K562 (cell line): Measurements from ENCODE around the gene CENPT. TPM values are rescaled to one million over a fixed set of nuclear protein-coding genes. Genes with fewer than 3 reads are reported as not detected.

Source experiments
- AFF4 ChIP-seq: sonication (generic); formaldehyde crosslinking; IDR thresholded peaks from 2 replicates; pipeline ENCODE4 v1.8.0; 2023; ENCODE audit warnings: mild to moderate bottlenecking, missing genetic modification reagents
- ATF4 ChIP-seq: fragments of 450-650 bp; formaldehyde crosslinking; IDR thresholded peaks from 2 replicates; pipeline ENCODE4 v1.4.0; 2022; ENCODE audit warnings: mild to moderate bottlenecking, moderate library complexity
- DIDO1 ChIP-seq: fragments of 450-650 bp; IDR thresholded peaks from 2 replicates; pipeline ENCODE4 v1.6.1; 2016; ENCODE audit warnings: low read depth, missing biosample characterization, missing genetic modification characterization
- EGR1 ChIP-seq: fragments of 450-650 bp; conservative IDR thresholded peaks from 2 replicates; pipeline ENCODE4 v1.6.1; 2017; ENCODE audit warnings: mild to moderate bottlenecking
- ETV5 ChIP-seq: sonication (generic); formaldehyde crosslinking; IDR thresholded peaks from 2 replicates; pipeline ENCODE4 v1.4.0; 2020; ENCODE audit warnings: low read depth, mild to moderate bottlenecking, missing genetic modification reagents
- GTF2A2 ChIP-seq: IDR thresholded peaks from 2 replicates; pipeline ENCODE4 v1.6.1; 2016; ENCODE audit warnings: mild to moderate bottlenecking, missing genetic modification characterization, missing compliant biosample characterization
- ILK ChIP-seq: fragments of 450-650 bp; IDR thresholded peaks from 2 replicates; pipeline ENCODE4 v1.6.1; 2016; ENCODE audit warnings: missing genetic modification characterization, low read depth, mild to moderate bottlenecking, missing compliant biosample characterization, moderate library complexity, borderline replicate concordance
- NCOA4 ChIP-seq: fragments of 450-650 bp; IDR thresholded peaks from 2 replicates; pipeline ENCODE4 v1.6.1; 2018; ENCODE audit warnings: mild to moderate bottlenecking; ENCODE audit not compliant: partially characterized antibody
- NCOA6 ChIP-seq: fragments of 450-650 bp; IDR thresholded peaks from 2 replicates; pipeline ENCODE4 v1.6.1; 2017; ENCODE audit warnings: mild to moderate bottlenecking
- SIN3A ChIP-seq, 2 experiments: fragments of 150-350 bp in 1 of 2; IDR thresholded peaks; 2 replicates each; pipeline ENCODE4 v1.6.1; 2011 to 2016; ENCODE audit warnings: borderline replicate concordance in 2 of 2, low read depth in 2 of 2, low read length in 2 of 2, mild to moderate bottlenecking in 2 of 2, moderate library complexity in 2 of 2; ENCODE audit not compliant: control insufficient read depth in 1 of 2
- SUPT5H ChIP-seq: fragments of 450-650 bp; IDR thresholded peaks from 2 replicates; pipeline ENCODE4 v1.6.1; 2016
- ZNF318 ChIP-seq, 2 experiments: fragments of 450-650 bp; IDR thresholded peaks; 2 replicates each; pipeline ENCODE4 v1.6.1; 2016; ENCODE audit warnings: mild to moderate bottlenecking in 2 of 2, borderline replicate concordance in 1 of 2, low read depth in 1 of 2, moderate library complexity in 1 of 2
- ZNF76 ChIP-seq: fragments of 250-450 bp; sonication (Bioruptor Pico); IDR thresholded peaks from 2 replicates; pipeline ENCODE4 v1.4.0; 2020; ENCODE audit warnings: mild to moderate bottlenecking, moderate library complexity, borderline replicate concordance
- ZNF830 ChIP-seq: fragments of 250-450 bp; sonication (Bioruptor Pico); IDR thresholded peaks from 2 replicates; pipeline ENCODE4 v1.5.0; 2021; ENCODE audit warnings: mild to moderate bottlenecking
- polyA plus RNA-seq, 8 experiments: library from polyadenylated mRNA; depleted of rRNA in 4 of 8; stranded (reverse) in 5 of 8; unstranded in 3 of 8; fragments of >200 nt; fragmentation: Nextera tagmentation in 2 of 8; fragmentation: Illumina TruSeq in 1 of 8; extraction: Ambion mirVana in 2 of 8; extraction: Trizol in 1 of 8; gene quantifications; 2 replicates each; pipeline versions ENCODE4 v1.2.1 to v1.2.3, GENCODE V29; 2011 to 2014; ENCODE audit warnings: inconsistent platforms in 1 of 8, missing spikeins in 1 of 8
- total RNA-seq, 7 experiments: library from RNA; depleted of rRNA in 6 of 7; stranded (reverse); fragments of >200 nt in 6 of 7; fragmentation: Illumina TruSeq in 2 of 7; extraction: Trizol in 2 of 7; gene quantifications; 2 replicates each; pipeline versions ENCODE4 v1.2.1 to v1.2.3, GENCODE V29; 2011 to 2021; ENCODE audit warnings: low replicate concordance in 1 of 7

CENPT gene
- total and polyA plus RNA-seq, 9 of the 15 experiments (the other 6 are each of a cell fraction or from before 2014, with no cell fraction given) = 3.6 to 94.2 (median 44.1) TPM

- no peak for TF ChIP-seq ZNF318 (IDR thresholded peaks at IDR 0.05; ENCODE audit: borderline replicate concordance in 1 of 2, low read depth in 1 of 2)
- TF ChIP-seq ILK (tag) = no peak
- TF ChIP-seq AFF4 (CRISPR knock-in tag) = no peak
- TF ChIP-seq SUPT5H = peak; percentile 82
- TF ChIP-seq SIN3A (IDR thresholded peaks at IDR 0.05; ENCODE audit: borderline replicate concordance in 2 of 2, control insufficient read depth in 1 of 2, low read depth in 2 of 2, low read length in 2 of 2) = peak in 1 of 2 experiments; percentile 87; a peak in 1 of 4 replicates
- no peak for TF ChIP-seq NCOA6
- no peak for TF ChIP-seq GTF2A2
- no peak for TF ChIP-seq NCOA4
- TF ChIP-seq ATF4 (CRISPR knock-in tag) = no peak
- peak; percentile 86 for TF ChIP-seq EGR1
- no peak for TF ChIP-seq DIDO1 (tag)
- no peak for TF ChIP-seq ZNF830 (CRISPR knock-in tag)
- no peak for TF ChIP-seq ZNF76 (CRISPR knock-in tag)
- TF ChIP-seq ETV5 (CRISPR knock-in tag) = no peak; the same call in 1 of the 2 replicates
These were observed 40.9 kb downstream of the CENPT start, which contains the start of the genes RANBP10 and TSNAXIP1 (continued) for GRCh38 chr16:67806428-67807147.
